ENCODE data around the gene HOXD3.

Gene HOXD3

GRCh38 chr2:176212276-176212675 is 55.2 kb downstream of the HOXD3 start:
- Histone ChIP-seq H3K27ac (ENCODE audit: low read length) (no peak overlapping the region), H3K4me1 (ENCODE audit: insufficient read depth, low read length) (no peaks in the 10 kb centered on the region), H3K36me3 (ENCODE audit: insufficient read depth, low read length) (no peaks in the 10 kb centered on the region), H2AFZ (ENCODE audit: low read depth, low read length) (no peak overlapping the region; the same call in 1 of the 2 replicates), H3K4me3 (ENCODE audit: low read depth in 1 of 2, low read length in 2 of 2) (no peak overlapping the region), H3K4me2 (ENCODE audit: insufficient read depth, low read length) (no peak overlapping the region), H3K9ac (ENCODE audit: low read depth, low read length) (no peak overlapping the region), H4K20me1 (ENCODE audit: insufficient read depth, low read length) (no peaks in the 10 kb centered on the region), H3K27me3 (ENCODE audit: insufficient read depth, low read length, poor library complexity) (no peaks in the 10 kb centered on the region), H3K79me2 (ENCODE audit: insufficient read depth, low read length) (no peaks in the 10 kb centered on the region), H3K9me3 (ENCODE audit: insufficient read depth, low read length, severe bottlenecking) (no peaks in the 10 kb centered on the region)
- DNase-seq: no peak
- ATAC-seq (ENCODE audit: insufficient read depth, low read depth): no peak
- TF ChIP-seq EZH2 (IDR thresholded peaks at IDR 0.05; ENCODE audit: borderline replicate concordance, low read depth, low read length, severe bottlenecking) (no peak), CTCF (IDR thresholded peaks at IDR 0.05; ENCODE audit: borderline replicate concordance, extremely low read depth, low read length, poor library complexity, severe bottlenecking) (no peak)

- Histone ChIP-seq H3K9me3 (ENCODE audit: insufficient read depth, low read length, severe bottlenecking) (no peaks in the 10 kb centered on the region), H4K20me1 (ENCODE audit: insufficient read depth, low read length) (no peaks in the 10 kb centered on the region), H3K4me3 (ENCODE audit: low read depth in 1 of 2, low read length in 2 of 2) (no peak overlapping the region), H3K4me2 (ENCODE audit: insufficient read depth, low read length) (no peak overlapping the region), H3K36me3 (ENCODE audit: insufficient read depth, low read length) (no peaks in the 10 kb centered on the region), H3K9ac (ENCODE audit: low read depth, low read length) (no peak overlapping the region), H3K27me3 (ENCODE audit: insufficient read depth, low read length, poor library complexity) (no peaks in the 10 kb centered on the region), H3K79me2 (ENCODE audit: insufficient read depth, low read length) (no peaks in the 10 kb centered on the region), H2AFZ (ENCODE audit: low read depth, low read length) (no peak overlapping the region), H3K4me1 (ENCODE audit: insufficient read depth, low read length) (no peaks in the 10 kb centered on the region), H3K27ac (ENCODE audit: low read length) (no peak overlapping the region)
- ATAC-seq (ENCODE audit: insufficient read depth, low read depth) (no peak), DNase-seq (no peak)
- TF ChIP-seq EZH2 (IDR thresholded peaks at IDR 0.05; ENCODE audit: borderline replicate concordance, low read depth, low read length, severe bottlenecking): no peak
- TF ChIP-seq CTCF (IDR thresholded peaks at IDR 0.05; ENCODE audit: borderline replicate concordance, extremely low read depth, low read length, poor library complexity, severe bottlenecking): no peak
These were observed 56.3 kb downstream of the HOXD3 start for GRCh38 chr2:176213406-176213805.
